Erythroblast (primary cell): ENCODE data around the gene RASSF7.

Experiments
- GATA1 ChIP-seq: IDR thresholded peaks from 2 replicates; pipeline ENCODE4 v1.6.1; 2011; ENCODE audit warnings: low read depth, mild to moderate bottlenecking, control low read depth, low read length, moderate library complexity
- POLR2A ChIP-seq: IDR thresholded peaks from 2 replicates; pipeline ENCODE4 v1.6.1; 2011; ENCODE audit warnings: mild to moderate bottlenecking, low read length

- TF ChIP-seq POLR2A = no peak
- no peak for TF ChIP-seq GATA1
Observed at GRCh38 chr11:561148-562003, 606 bp downstream of the RASSF7 start.
